H1 (cell line): Measurements from ENCODE around the gene ASB1. TPM values are rescaled to one million over a fixed set of nuclear protein-coding genes. Genes with fewer than 3 reads are reported as not detected.

ENCODE experiments used
- CTCF ChIA-PET: fragments of 300-600 bp; sonication (Branson Sonifier 250); formaldehyde crosslinking; loops from one replicate; lab custom pipeline; 2021; ENCODE audit not compliant: partially characterized antibody; lab: Charles Lee
- POLR2A ChIA-PET: fragments of 300-600 bp; sonication (Branson Sonifier 250); formaldehyde crosslinking; loops from one replicate; lab custom pipeline; 2021; ENCODE audit warnings: inconsistent platforms; ENCODE audit not compliant: partially characterized antibody; lab: Charles Lee
- DNase-seq, 2 experiments: peaks; one replicate each; pipeline versions ENCODE4 v3.0.0 to v3.0.0-alpha.2; 2010 to 2022; ENCODE audit warnings: low spot score in 2 of 2, low read depth in 1 of 2, mixed read lengths in 1 of 2
- FAIRE-seq: peaks from 2 replicates; lab custom pipeline; 2011; peaks lifted over from hg19 to GRCh38; lab: Jason Lieb, UNC
- H2AFZ ChIP-seq: 2 replicates; pipeline ENCODE4 v1.8.1; 2012; ENCODE audit warnings: low read length, inconsistent platforms
- H2AK5ac ChIP-seq: 2 replicates; pipeline ENCODE4 v1.6.1; 2013; ENCODE audit warnings: low read depth, low read length
- H2BK120ac ChIP-seq: replicated peaks from 2 replicates; pipeline ENCODE3; 2013; ENCODE audit warnings: low read depth, low read length, inconsistent platforms
- H2BK12ac ChIP-seq: 2 replicates; pipeline ENCODE4 v1.6.1; 2013; ENCODE audit warnings: low read depth, low read length
- H2BK15ac ChIP-seq: 2 replicates; pipeline ENCODE4 v1.6.1; 2013; ENCODE audit warnings: low read length
- H2BK20ac ChIP-seq: 2 replicates; pipeline ENCODE4 v1.6.1; 2013; ENCODE audit warnings: low read length
- H2BK5ac ChIP-seq: 2 replicates; pipeline ENCODE4 v1.6.1; 2013; ENCODE audit warnings: low read depth, low read length
- H3K14ac ChIP-seq: 2 replicates; pipeline ENCODE4 v1.6.1; 2013; ENCODE audit warnings: inconsistent platforms; ENCODE audit not compliant: insufficient read length
- H3K18ac ChIP-seq: 2 replicates; pipeline ENCODE4 v1.6.1; 2013; ENCODE audit warnings: low read length; ENCODE audit errors: extremely low read depth
- H3K23ac ChIP-seq: 2 replicates; pipeline ENCODE4 v1.6.1; 2013; ENCODE audit warnings: inconsistent platforms; ENCODE audit not compliant: insufficient read length
- H3K23me2 ChIP-seq: 2 replicates; pipeline ENCODE4 v1.6.1; 2013; ENCODE audit warnings: low read depth, low read length
- H3K27ac ChIP-seq: 2 replicates; pipeline ENCODE4 v1.6.1; 2011; ENCODE audit warnings: low read depth, low read length, inconsistent platforms
- H3K27me3 ChIP-seq, 4 experiments: replicated peaks in 1 of 4; 1 replicate in 1 of 4; 2 replicates in 3 of 4; pipeline versions ENCODE4 v1.6.1 to v1.8.1; 2011 to 2013; ENCODE audit warnings: low read length in 3 of 4, mild to moderate bottlenecking in 3 of 4, inconsistent platforms in 2 of 4, mixed read lengths in 2 of 4, moderate library complexity in 1 of 4; ENCODE audit not compliant: control insufficient read depth in 3 of 4, insufficient read depth in 3 of 4; ENCODE audit errors: extremely low read depth in 1 of 4
- H3K36me3 ChIP-seq, 4 experiments: 2 replicates each; pipeline versions ENCODE4 v1.6.1 to v1.8.1; 2011 to 2013; ENCODE audit warnings: mild to moderate bottlenecking in 4 of 4, low read length in 3 of 4, moderate library complexity in 2 of 4, control low read depth in 1 of 4, inconsistent platforms in 1 of 4; ENCODE audit not compliant: insufficient read depth in 4 of 4, control insufficient read depth in 2 of 4
- H3K4ac ChIP-seq: replicated peaks from 2 replicates; pipeline ENCODE3; 2013; ENCODE audit warnings: low read length, low read depth, mixed read lengths, inconsistent platforms; ENCODE audit not compliant: insufficient read length
- H3K4me1 ChIP-seq, 4 experiments: replicated peaks in 1 of 4; 1 replicate in 1 of 4; 2 replicates in 3 of 4; pipeline versions ENCODE4 v1.6.1 to v1.8.1; 2011 to 2013; ENCODE audit warnings: low read length in 3 of 4, inconsistent platforms in 2 of 4, mixed read lengths in 1 of 4; ENCODE audit not compliant: insufficient read depth in 4 of 4, control insufficient read depth in 3 of 4
- H3K4me2 ChIP-seq, 2 experiments: 2 replicates each; pipeline versions ENCODE4 v1.6.1 to v1.8.1; 2011 to 2013; ENCODE audit warnings: low read depth in 2 of 2, low read length in 2 of 2, control low read depth in 1 of 2, inconsistent platforms in 1 of 2, mild to moderate bottlenecking in 1 of 2; ENCODE audit not compliant: insufficient read depth in 1 of 2
- H3K4me3 ChIP-seq, 4 experiments: fragments of 200-600, 300-600 bp in 1 of 4; sonication (generic), shearing (Covaris generic), sonication (Bioruptor Twin) in 1 of 4; 2 replicates each; pipeline versions ENCODE4 v1.5.1 to v1.8.1; 2011 to 2016; ENCODE audit warnings: low read length in 4 of 4, low read depth in 3 of 4, control low read depth in 2 of 4, inconsistent platforms in 2 of 4, mild to moderate bottlenecking in 2 of 4, mixed read lengths in 1 of 4, moderate library complexity in 1 of 4; ENCODE audit not compliant: insufficient read depth in 2 of 4; ENCODE audit errors: extremely low read depth in 1 of 4
- H3K56ac ChIP-seq: replicated peaks from 2 replicates; pipeline ENCODE3; 2013; ENCODE audit warnings: low read depth, mild to moderate bottlenecking, mixed read lengths, low read length, inconsistent platforms; ENCODE audit not compliant: insufficient read length
- H3K79me1 ChIP-seq: 2 replicates; pipeline ENCODE4 v1.6.1; 2013; ENCODE audit warnings: low read depth, low read length, control low read depth
- H3K79me2 ChIP-seq, 2 experiments: 2 replicates each; pipeline versions ENCODE4 v1.6.1 to v1.8.1; 2012 to 2013; ENCODE audit warnings: low read length in 2 of 2, mild to moderate bottlenecking in 2 of 2, inconsistent platforms in 1 of 2; ENCODE audit not compliant: insufficient read depth in 2 of 2, control insufficient read depth in 1 of 2
- H3K9ac ChIP-seq, 4 experiments: replicated peaks in 1 of 4; 1 replicate in 1 of 4; 2 replicates in 3 of 4; pipeline versions ENCODE4 v1.6.1 to v1.8.1; 2011 to 2013; ENCODE audit warnings: low read depth in 3 of 4, low read length in 3 of 4, control low read depth in 2 of 4, mild to moderate bottlenecking in 2 of 4, moderate library complexity in 2 of 4, inconsistent platforms in 1 of 4; ENCODE audit errors: extremely low read depth in 1 of 4
- H3K9me3 ChIP-seq, 2 experiments: 2 replicates each; pipeline versions ENCODE4 v1.6.1 to v1.8.1; 2012 to 2013; ENCODE audit warnings: mild to moderate bottlenecking in 2 of 2, moderate library complexity in 2 of 2, control low read depth in 1 of 2, inconsistent platforms in 1 of 2, low read depth in 1 of 2, low read length in 1 of 2, mixed read lengths in 1 of 2; ENCODE audit not compliant: insufficient read depth in 2 of 2
- H4K20me1 ChIP-seq, 2 experiments: replicated peaks in 1 of 2; 2 replicates each; pipeline versions ENCODE3 to v1.8.1; 2011 to 2013; ENCODE audit warnings: inconsistent platforms in 2 of 2, low read length in 2 of 2, mild to moderate bottlenecking in 1 of 2; ENCODE audit not compliant: insufficient read depth in 2 of 2, control insufficient read depth in 1 of 2
- H4K5ac ChIP-seq: 2 replicates; pipeline ENCODE4 v1.6.1; 2013; ENCODE audit warnings: low read length, low read depth, mixed read lengths, inconsistent platforms; ENCODE audit not compliant: insufficient read length
- H4K8ac ChIP-seq: 2 replicates; pipeline ENCODE4 v1.8.0; 2013; ENCODE audit warnings: mild to moderate bottlenecking, moderate library complexity, low read length, inconsistent platforms; ENCODE audit not compliant: insufficient read depth; ENCODE audit errors: extremely low read depth
- H4K91ac ChIP-seq: replicated peaks from 2 replicates; pipeline ENCODE3; 2013; ENCODE audit warnings: low read length, mixed read lengths, inconsistent platforms; ENCODE audit not compliant: insufficient read length
- EP300 ChIP-seq, 2 experiments: IDR thresholded peaks; 1 replicate in 1 of 2; 2 replicates in 1 of 2; pipeline ENCODE4 v1.6.1; 2011 to 2012; ENCODE audit warnings: low read depth in 2 of 2, low read length in 2 of 2, mild to moderate bottlenecking in 2 of 2, borderline replicate concordance in 1 of 2, inconsistent platforms in 1 of 2, moderate library complexity in 1 of 2
- GABPA ChIP-seq: IDR thresholded peaks from 2 replicates; pipeline ENCODE4 v1.6.1; 2011; ENCODE audit warnings: mild to moderate bottlenecking, low read length, moderate library complexity, borderline replicate concordance; ENCODE audit not compliant: insufficient read depth
- JUN ChIP-seq: IDR thresholded peaks from 2 replicates; pipeline ENCODE4 v1.6.1; 2011; ENCODE audit warnings: low read depth, mild to moderate bottlenecking, improper control_type of control experiment, low read length
- JUND ChIP-seq: IDR thresholded peaks from 2 replicates; pipeline ENCODE4 v1.6.1; 2011; ENCODE audit warnings: mild to moderate bottlenecking, improper control_type of control experiment, low read length
- KDM5A ChIP-seq: fragments of 200-600 bp; IDR thresholded peaks from 2 replicates; pipeline ENCODE4 v1.7.1; 2012; ENCODE audit warnings: mild to moderate bottlenecking, low read length, inconsistent platforms, mixed read lengths
- SP1 ChIP-seq: IDR thresholded peaks from 2 replicates; pipeline ENCODE4 v1.6.1; 2011; ENCODE audit warnings: low read depth, low read length
- SP4 ChIP-seq: IDR thresholded peaks from 2 replicates; pipeline ENCODE4 v1.6.1; 2012; ENCODE audit warnings: low read length, inconsistent platforms
- TAF1 ChIP-seq: IDR thresholded peaks from 2 replicates; pipeline ENCODE4 v1.6.1; 2011; ENCODE audit warnings: mild to moderate bottlenecking, low read depth, low read length
- TCF12 ChIP-seq: IDR thresholded peaks from 2 replicates; pipeline ENCODE4 v1.6.1; 2011; ENCODE audit warnings: low read depth, mild to moderate bottlenecking, low read length
- WGBS, 2 experiments: shearing (Covaris generic) in 1 of 2; methylation state at CpG; one replicate each; pipeline versions ENCODE4 v1.1.6 to v1.1.7; 2013 to 2015; ENCODE audit warnings: low lambda C conversion rate in 2 of 2, mixed read lengths in 2 of 2, inconsistent platforms in 1 of 2, low coverage in 1 of 2, missing lambda C conversion rate in 1 of 2; ENCODE audit not compliant: insufficient replicate concordance in 2 of 2, insufficient coverage in 1 of 2, insufficient read length in 1 of 2; ENCODE audit errors: extremely low coverage in 1 of 2, missing lambda C conversion rate in 1 of 2; 5-methylcytosine and 5-hydroxymethylcytosine counted together
- polyA plus RNA-seq, 7 experiments: library from polyadenylated mRNA; depleted of rRNA in 3 of 7; stranded (reverse) in 5 of 7; unstranded in 2 of 7; fragments of >200 nt in 5 of 7; fragments of 200-250 nt in 2 of 7; gene quantifications; 1 replicate in 5 of 7; 2 replicates in 1 of 7; 4 replicates in 1 of 7; pipeline versions ENCODE4 v1.2.1 to v1.2.3, GENCODE V29; 2011 to 2013; ENCODE audit warnings: missing spikeins in 2 of 7, mixed read lengths in 2 of 7
- total RNA-seq: library from RNA; stranded (reverse); fragmentation: NEBNext Ultra II Directional; extraction: Animal tissue kit (Norgen Biotek cat#: 25700); gene quantifications from 2 replicates; pipeline ENCODE4 v1.2.1, GENCODE V29; 2021

ASB1 gene
- total and polyA plus RNA-seq, 2 of the 8 experiments (the other 6 are each of a cell fraction or from before 2014, with no cell fraction given) = 24.1 to 36.0 TPM

DNA sequence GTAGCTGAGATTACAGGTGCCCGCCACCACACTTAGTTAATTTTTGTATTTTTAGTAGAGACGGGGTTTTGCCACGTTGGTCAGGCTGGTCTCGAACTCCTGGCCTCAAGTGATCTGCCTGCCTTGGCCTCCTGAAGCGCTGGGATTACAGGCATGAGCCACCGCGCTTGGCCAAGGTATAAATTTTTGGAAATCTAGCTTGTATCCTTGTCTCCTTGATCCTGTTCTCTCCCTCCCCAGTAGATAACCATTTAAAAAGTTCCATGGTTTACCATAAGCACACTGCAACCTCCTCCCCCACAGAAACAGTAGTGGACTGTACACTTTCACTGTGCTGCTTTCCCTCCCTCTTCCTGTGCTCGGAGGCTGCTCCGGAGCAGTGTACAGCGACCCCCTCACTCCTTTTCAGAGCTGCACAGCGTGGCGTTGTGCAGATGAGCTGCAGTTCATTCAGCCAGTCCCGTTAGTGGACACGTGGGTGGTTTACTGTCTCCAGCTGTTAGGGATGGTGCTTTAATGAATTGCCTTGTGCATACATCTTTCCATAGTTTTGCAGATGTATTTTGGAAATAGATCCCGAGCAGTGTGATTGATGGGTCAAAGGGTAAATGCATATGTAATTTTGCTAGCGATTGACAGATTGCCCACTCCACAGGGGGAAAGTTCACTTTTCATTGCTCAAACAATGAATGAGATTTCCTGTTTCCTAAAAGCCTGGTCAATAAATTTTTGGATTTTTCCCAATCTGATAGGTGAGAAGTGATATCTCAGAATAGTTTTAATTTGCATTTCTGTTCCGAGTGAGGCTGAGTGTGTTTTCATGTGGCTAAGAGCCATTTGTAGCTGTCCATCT, 14.8 kb downstream of the ASB1 start:
- WGBS, 2 experiments = 92% methylated on average over 17 of the region's 17 CpGs; no CpG with 5 or more reads in 1 of the 2 experiments
- H2BK5ac ChIP-seq = 0 out of 2 replicates have a peak overlapping the region, but pooled peaks have one; percentile 63
- H3K9me3 ChIP-seq = no peaks in the 10 kb centered on the region
- no peaks in the 10 kb centered on the region for H3K27me3 ChIP-seq
- no peak overlapping the region for H3K18ac ChIP-seq
- TF ChIP-seq SP4 (no peak), TAF1 (no peak), GABPA (no peak), EP300 (IDR thresholded peaks at IDR 0.05; ENCODE audit: borderline replicate concordance in 1 of 2, low read depth in 2 of 2, low read length in 2 of 2) (no peak), TCF12 (no peak), JUN (no peak), SP1 (no peak), JUND (no peak), KDM5A (no peak)
- H3K23me2 ChIP-seq = no peaks in the 10 kb centered on the region
- H3K79me2 ChIP-seq = peaks cover 8 to 60% of the 10 kb centered on the region in 2 experiments
- no peak overlapping the region for H4K91ac ChIP-seq
- H3K4me3 ChIP-seq = no peak overlapping the region
- no peak overlapping the region for H4K5ac ChIP-seq
- no peak overlapping the region for H2BK120ac ChIP-seq
- no peak overlapping the region for H2BK20ac ChIP-seq
- FAIRE-seq (no peak), DNase-seq (no peak)
- no peak overlapping the region for H2AK5ac ChIP-seq
- no peak overlapping the region; a peak in 1 of 7 replicates for H3K9ac ChIP-seq
- H4K8ac ChIP-seq = no peak overlapping the region
- no peak overlapping the region for H3K14ac ChIP-seq
- no peak overlapping the region for H3K4me2 ChIP-seq
- no peaks in the 10 kb centered on the region for H3K4me1 ChIP-seq
- ChIA-PET POLR2A (interaction anchor here (1.4 kb wide), 1 partner anchor 14 kb away, joined by 4 read pairs; no protein-coding TSS in a partner anchor), CTCF (interaction anchor here (0.8 to 1.6 kb wide), 5 partner anchors 8 to 171 kb away, joined by 3 to 5 read pairs (median 3); no protein-coding TSS in a partner anchor)
- H2BK15ac ChIP-seq = no peak overlapping the region
- H3K79me1 ChIP-seq = peaks cover 16% of the 10 kb centered on the region
- no peak overlapping the region for H3K27ac ChIP-seq
- H3K4ac ChIP-seq = no peak overlapping the region
- no peak overlapping the region for H2BK12ac ChIP-seq
- peaks cover 6 to 22% of the 10 kb centered on the region in 2 experiments for H4K20me1 ChIP-seq
- H3K23ac ChIP-seq = no peak overlapping the region
- H3K36me3 ChIP-seq = peaks cover 6 to 34% (median 19%) of the 10 kb centered on the region in 4 experiments; a peak in 6 of 8 replicates
- H2AFZ ChIP-seq = no peak overlapping the region
- H3K56ac ChIP-seq = no peak overlapping the region
